ENCODE data around the gene HSPA1B.
"Not testable (repeated sequence)": the region's sequence is repeated elsewhere in the genome, so short reads cannot be mapped to it uniquely, and the experiment has no call there.

The HSPA1B gene

GRCh38 chr6:31829633-31830283, 2.2 kb downstream of the HSPA1B start:
- DNase-seq, result peak; percentile 56

GRCh38 chr6:31830886-31831335, 3.4 kb downstream of the HSPA1B start:
- DNase-seq, result no peak

- peak; percentile 35 for DNase-seq
These were observed 4.0 kb downstream of the HSPA1B start for GRCh38 chr6:31831350-31832215.

- DNase-seq, result peak; percentile 76
These were observed 7.1 kb downstream of the HSPA1B start for GRCh38 chr6:31834367-31835250.

GRCh38 chr6:31836047-31836473, 8.5 kb downstream of the HSPA1B start:
- no peak for DNase-seq

- DNase-seq, result peak; percentile 47
These were observed 9.2 kb downstream of the HSPA1B start for GRCh38 chr6:31836474-31837368.

- DNase-seq, result peak; percentile 11
These were observed 10.0 kb downstream of the HSPA1B start for GRCh38 chr6:31837369-31838113.

- DNase-seq, result not testable (repeated sequence)
These were observed 10.6 kb downstream of the HSPA1B start for GRCh38 chr6:31838114-31838553.

- DNase-seq, result no peak
These were observed 11.4 kb downstream of the HSPA1B start for GRCh38 chr6:31838968-31839367.

GRCh38 chr6:31839779-31840126, 12.2 kb downstream of the HSPA1B start:
- DNase-seq, result not testable (repeated sequence)

GRCh38 chr6:31842053-31842452, 14.5 kb downstream of the HSPA1B start:
- no peak for DNase-seq

GRCh38 chr6:31844507-31844906, 17.0 kb downstream of the HSPA1B start:
- DNase-seq, result no peak

GRCh38 chr6:31847276-31847978, 19.9 kb downstream of the HSPA1B start:
- DNase-seq, result no peak

- no peak for DNase-seq
These were observed 23.4 kb downstream of the HSPA1B start for GRCh38 chr6:31850765-31851484.

GRCh38 chr6:31851485-31851832, 23.9 kb downstream of the HSPA1B start:
- DNase-seq, result no peak

- not testable (repeated sequence) for DNase-seq
These were observed 24.6 kb downstream of the HSPA1B start for GRCh38 chr6:31851980-31852718.

GRCh38 chr6:31857774-31858173, 30.2 kb downstream of the HSPA1B start:
- not testable (repeated sequence) for DNase-seq

- DNase-seq, result no peak
These were observed 31.2 kb downstream of the HSPA1B start for GRCh38 chr6:31858707-31859106.

GRCh38 chr6:31859923-31860322, 32.4 kb downstream of the HSPA1B start:
- DNase-seq, result no peak

All from MV-4-11 (cell line).